Ishikawa (cell line): ENCODE measurements around the gene IFIT1B.

Experiments used
- EP300 ChIP-seq: IDR thresholded peaks from 2 replicates; pipeline ENCODE4 v1.6.1; 2012; ENCODE audit warnings: borderline replicate concordance
- RAD21 ChIP-seq: IDR thresholded peaks from 2 replicates; pipeline ENCODE4 v1.6.1; 2012; ENCODE audit warnings: low read depth
- ZBTB7A ChIP-seq: IDR thresholded peaks from 2 replicates; pipeline ENCODE4 v1.6.1; 2012; ENCODE audit warnings: low read depth
- TF ChIP-seq, protein P1 (sequence below): IDR thresholded peaks from 2 replicates; pipeline ENCODE4 v1.6.1; 2012

- TF ChIP-seq, protein P1, sequence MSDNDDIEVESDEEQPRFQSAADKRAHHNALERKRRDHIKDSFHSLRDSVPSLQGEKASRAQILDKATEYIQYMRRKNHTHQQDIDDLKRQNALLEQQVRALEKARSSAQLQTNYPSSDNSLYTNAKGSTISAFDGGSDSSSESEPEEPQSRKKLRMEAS: no peak
- no peak for TF ChIP-seq RAD21
- no peak for TF ChIP-seq EP300
- TF ChIP-seq ZBTB7A: no peak
Observed at GRCh38 chr10:89428877-89429276, 51.0 kb downstream of the IFIT1B start.
